ENCODE measurements around the gene LYPD3. TPM values are rescaled to one million over a fixed set of nuclear protein-coding genes. Genes with fewer than 3 reads are reported as not detected.
"Not testable (repeated sequence)": the region's sequence is repeated elsewhere in the genome, so short reads cannot be mapped to it uniquely, and the experiment has no call there.

The LYPD3 gene
- total RNA-seq = 0.47 and 0.60 TPM in 2 replicates
- long read RNA-seq, partial matches to known transcripts = 1 of 1 reads
- long read RNA-seq, other reads (novel, unspliced or antisense) = 0 of 1 reads

GRCh38 chr19:43465468-43466120, at the start of gene LYPD3:
Gene LYPD3, minus strand, starts transcription at chr19:43465608. Its CDS starts 37 bp downstream, at chr19:43465571.
- peaks cover 58% of the 10 kb centered on the region for H3K27me3 Mint-ChIP-seq
- peaks cover 1% of the 10 kb centered on the region for H3K36me3 Mint-ChIP-seq (ENCODE audit: insufficient read depth)
- peak within 1 kb of the TSS; percentile 85 for H3K4me3 Mint-ChIP-seq (ENCODE audit: low read depth)
- no peaks in the 10 kb centered on the region for H3K4me1 Mint-ChIP-seq (ENCODE audit: low read depth)
- no peak for TF ChIP-seq CTCF (IDR thresholded peaks at IDR 0.05; ENCODE audit: unreplicated experiment)
- no peaks in the 10 kb centered on the region for H3K9me3 Mint-ChIP-seq (ENCODE audit: low read depth)
- DNase-seq (ENCODE audit: low spot score, unreplicated experiment) = no peak
- H3K27ac Mint-ChIP-seq = no peak within 1 kb of the TSS

GRCh38 chr19:43512399-43512798, 47.0 kb upstream of the LYPD3 start:
- not testable (repeated sequence) for DNase-seq (ENCODE audit: low spot score, unreplicated experiment); H3K4me1 Mint-ChIP-seq (ENCODE audit: low read depth); H3K36me3 Mint-ChIP-seq (ENCODE audit: insufficient read depth); H3K9me3 Mint-ChIP-seq (ENCODE audit: low read depth); H3K27me3 Mint-ChIP-seq; H3K4me3 Mint-ChIP-seq (ENCODE audit: low read depth)
- peak overlapping the region; percentile 23 for H3K27ac Mint-ChIP-seq

- no peak overlapping the region for H3K27ac Mint-ChIP-seq
- TF ChIP-seq CTCF (IDR thresholded peaks at IDR 0.05; ENCODE audit: unreplicated experiment) = no peak
- H3K27me3 Mint-ChIP-seq = no peaks in the 10 kb centered on the region
- peaks cover 9% of the 10 kb centered on the region for H3K36me3 Mint-ChIP-seq (ENCODE audit: insufficient read depth)
- no peaks in the 10 kb centered on the region for H3K4me1 Mint-ChIP-seq (ENCODE audit: low read depth)
- no peak overlapping the region for H3K4me3 Mint-ChIP-seq (ENCODE audit: low read depth)
- H3K9me3 Mint-ChIP-seq (ENCODE audit: low read depth) = no peaks in the 10 kb centered on the region
- DNase-seq (ENCODE audit: low spot score, unreplicated experiment) = no peak
Measured at GRCh38 chr19:43511324-43511723, 45.9 kb upstream of the LYPD3 start.

- H3K27ac Mint-ChIP-seq = peak overlapping the region; percentile 73
- no peak overlapping the region for H3K4me3 Mint-ChIP-seq (ENCODE audit: low read depth)
- peaks cover 10% of the 10 kb centered on the region for H3K36me3 Mint-ChIP-seq (ENCODE audit: insufficient read depth)
- TF ChIP-seq CTCF (IDR thresholded peaks at IDR 0.05; ENCODE audit: unreplicated experiment) = no peak
- H3K9me3 Mint-ChIP-seq (ENCODE audit: low read depth) = no peaks in the 10 kb centered on the region
- no peak for DNase-seq (ENCODE audit: low spot score, unreplicated experiment)
- no peaks in the 10 kb centered on the region for H3K4me1 Mint-ChIP-seq (ENCODE audit: low read depth)
- H3K27me3 Mint-ChIP-seq = no peaks in the 10 kb centered on the region
Measured at GRCh38 chr19:43510713-43511112, 45.3 kb upstream of the LYPD3 start.

GRCh38 chr19:43507880-43508279, 42.5 kb upstream of the LYPD3 start:
- peaks cover 9% of the 10 kb centered on the region for H3K27me3 Mint-ChIP-seq
- DNase-seq (ENCODE audit: low spot score, unreplicated experiment) = no peak
- no peaks in the 10 kb centered on the region for H3K9me3 Mint-ChIP-seq (ENCODE audit: low read depth)
- peaks cover 12% of the 10 kb centered on the region for H3K36me3 Mint-ChIP-seq (ENCODE audit: insufficient read depth)
- peaks cover 12% of the 10 kb centered on the region for H3K4me1 Mint-ChIP-seq (ENCODE audit: low read depth)
- H3K27ac Mint-ChIP-seq = no peak overlapping the region
- no peak overlapping the region for H3K4me3 Mint-ChIP-seq (ENCODE audit: low read depth)
- no peak for TF ChIP-seq CTCF (IDR thresholded peaks at IDR 0.05; ENCODE audit: unreplicated experiment)

- no peaks in the 10 kb centered on the region for H3K9me3 Mint-ChIP-seq (ENCODE audit: low read depth)
- peaks cover 10% of the 10 kb centered on the region for H3K27me3 Mint-ChIP-seq
- no peak for TF ChIP-seq CTCF (IDR thresholded peaks at IDR 0.05; ENCODE audit: unreplicated experiment)
- H3K27ac Mint-ChIP-seq = no peak overlapping the region
- H3K36me3 Mint-ChIP-seq (ENCODE audit: insufficient read depth) = peaks cover 14% of the 10 kb centered on the region
- no peak for DNase-seq (ENCODE audit: low spot score, unreplicated experiment)
- no peak overlapping the region for H3K4me3 Mint-ChIP-seq (ENCODE audit: low read depth)
- H3K4me1 Mint-ChIP-seq (ENCODE audit: low read depth) = peaks cover 14% of the 10 kb centered on the region
Measured at GRCh38 chr19:43506629-43507028, 41.2 kb upstream of the LYPD3 start.
